ENCODE results near the gene ZBTB46. TPM values are rescaled to one million over a fixed set of nuclear protein-coding genes. Genes with fewer than 3 reads are reported as not detected.

The ZBTB46 gene
- total and polyA plus RNA-seq, 4 donors = 0.79 to 12.1 (median 4.7) TPM

DNA sequence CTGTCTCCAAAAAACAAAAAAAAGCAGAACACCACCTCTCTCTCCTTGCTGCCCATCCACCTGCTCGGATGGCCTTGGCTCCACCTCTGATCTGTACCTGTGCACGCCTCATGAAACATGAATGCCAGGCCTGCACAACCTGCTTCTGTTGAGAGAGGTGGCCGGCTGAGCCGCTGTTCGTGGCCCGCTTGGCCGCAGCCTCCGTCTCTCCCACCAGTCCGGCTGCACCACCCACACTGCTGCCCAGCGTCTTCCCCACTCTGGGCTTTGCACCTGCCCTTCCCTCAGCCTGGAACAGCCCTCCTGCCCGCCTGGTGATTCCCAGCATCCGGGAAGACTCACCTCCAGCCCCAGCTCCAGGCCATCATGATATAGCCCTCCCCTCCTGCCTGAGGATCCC is 12.2 kb upstream of the ZBTB46 start:
- no peak overlapping the region for H3K4me3 ChIP-seq (ENCODE audit: low read depth in 1 of 3, low read length in 3 of 3)
- H3K36me3 ChIP-seq (ENCODE audit: control insufficient read depth in 4 of 4, insufficient read depth in 3 of 4, low read depth in 1 of 4, low read length in 3 of 4) = no peaks in the 10 kb centered on the region
- peaks cover 0 to 10% (median 1%) of the 10 kb centered on the region in 4 donors for H3K27me3 ChIP-seq (ENCODE audit: control insufficient read depth in 4 of 4, insufficient read depth in 4 of 4, low read length in 3 of 4)
- H3K27ac ChIP-seq (ENCODE audit: low read depth in 1 of 2, low read length in 2 of 2) = no peak overlapping the region
- H3K4me1 ChIP-seq (ENCODE audit: control insufficient read depth in 4 of 4, insufficient read depth in 4 of 4, low read length in 3 of 4) = peaks cover 0 to 10% (median 5%) of the 10 kb centered on the region in 4 donors
- WGBS = 88% methylated on average over 12 of the region's 12 CpGs
- TF ChIP-seq HNF4G (IDR thresholded peaks at IDR 0.05) (no peak), HNF4A (conservative IDR thresholded peaks at IDR 0.05) (no peak), GABPA (IDR thresholded peaks at IDR 0.05 in 1 of 2, conservative IDR thresholded peaks at IDR 0.05 in 1 of 2) (no peak), TAF1 (conservative IDR thresholded peaks at IDR 0.05) (no peak), JUND (IDR thresholded peaks at IDR 0.05) (no peak), FOXA1 (IDR thresholded peaks at IDR 0.05) (no peak), RXRA (IDR thresholded peaks at IDR 0.05) (no peak), FOXA2 (IDR thresholded peaks at IDR 0.05) (no peak), RAD21 (IDR thresholded peaks at IDR 0.05) (no peak), YY1 (IDR thresholded peaks at IDR 0.05) (no peak)
- TF ChIP-seq, protein P1, sequence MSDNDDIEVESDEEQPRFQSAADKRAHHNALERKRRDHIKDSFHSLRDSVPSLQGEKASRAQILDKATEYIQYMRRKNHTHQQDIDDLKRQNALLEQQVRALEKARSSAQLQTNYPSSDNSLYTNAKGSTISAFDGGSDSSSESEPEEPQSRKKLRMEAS (IDR thresholded peaks at IDR 0.05) = no peak
- TF ChIP-seq, protein P2, sequence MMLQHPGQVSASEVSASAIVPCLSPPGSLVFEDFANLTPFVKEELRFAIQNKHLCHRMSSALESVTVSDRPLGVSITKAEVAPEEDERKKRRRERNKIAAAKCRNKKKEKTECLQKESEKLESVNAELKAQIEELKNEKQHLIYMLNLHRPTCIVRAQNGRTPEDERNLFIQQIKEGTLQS (IDR thresholded peaks at IDR 0.05) = no peak
- TF ChIP-seq, protein P3, sequence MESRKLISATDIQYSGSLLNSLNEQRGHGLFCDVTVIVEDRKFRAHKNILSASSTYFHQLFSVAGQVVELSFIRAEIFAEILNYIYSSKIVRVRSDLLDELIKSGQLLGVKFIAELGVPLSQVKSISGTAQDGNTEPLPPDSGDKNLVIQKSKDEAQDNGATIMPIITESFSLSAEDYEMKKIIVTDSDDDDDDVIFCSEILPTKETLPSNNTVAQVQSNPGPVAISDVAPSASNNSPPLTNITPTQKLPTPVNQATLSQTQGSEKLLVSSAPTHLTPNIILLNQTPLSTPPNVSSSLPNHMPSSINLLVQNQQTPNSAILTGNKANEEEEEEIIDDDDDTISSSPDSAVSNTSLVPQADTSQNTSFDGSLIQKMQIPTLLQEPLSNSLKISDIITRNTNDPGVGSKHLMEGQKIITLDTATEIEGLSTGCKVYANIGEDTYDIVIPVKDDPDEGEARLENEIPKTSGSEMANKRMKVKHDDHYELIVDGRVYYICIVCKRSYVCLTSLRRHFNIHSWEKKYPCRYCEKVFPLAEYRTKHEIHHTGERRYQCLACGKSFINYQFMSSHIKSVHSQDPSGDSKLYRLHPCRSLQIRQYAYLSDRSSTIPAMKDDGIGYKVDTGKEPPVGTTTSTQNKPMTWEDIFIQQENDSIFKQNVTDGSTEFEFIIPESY (IDR thresholded peaks at IDR 0.05) = no peak
- TF ChIP-seq, protein P4, sequence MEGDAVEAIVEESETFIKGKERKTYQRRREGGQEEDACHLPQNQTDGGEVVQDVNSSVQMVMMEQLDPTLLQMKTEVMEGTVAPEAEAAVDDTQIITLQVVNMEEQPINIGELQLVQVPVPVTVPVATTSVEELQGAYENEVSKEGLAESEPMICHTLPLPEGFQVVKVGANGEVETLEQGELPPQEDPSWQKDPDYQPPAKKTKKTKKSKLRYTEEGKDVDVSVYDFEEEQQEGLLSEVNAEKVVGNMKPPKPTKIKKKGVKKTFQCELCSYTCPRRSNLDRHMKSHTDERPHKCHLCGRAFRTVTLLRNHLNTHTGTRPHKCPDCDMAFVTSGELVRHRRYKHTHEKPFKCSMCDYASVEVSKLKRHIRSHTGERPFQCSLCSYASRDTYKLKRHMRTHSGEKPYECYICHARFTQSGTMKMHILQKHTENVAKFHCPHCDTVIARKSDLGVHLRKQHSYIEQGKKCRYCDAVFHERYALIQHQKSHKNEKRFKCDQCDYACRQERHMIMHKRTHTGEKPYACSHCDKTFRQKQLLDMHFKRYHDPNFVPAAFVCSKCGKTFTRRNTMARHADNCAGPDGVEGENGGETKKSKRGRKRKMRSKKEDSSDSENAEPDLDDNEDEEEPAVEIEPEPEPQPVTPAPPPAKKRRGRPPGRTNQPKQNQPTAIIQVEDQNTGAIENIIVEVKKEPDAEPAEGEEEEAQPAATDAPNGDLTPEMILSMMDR (IDR thresholded peaks at IDR 0.05; ENCODE audit: low read depth, low read length, missing input control) = no peak
- TF ChIP-seq, protein P5, sequence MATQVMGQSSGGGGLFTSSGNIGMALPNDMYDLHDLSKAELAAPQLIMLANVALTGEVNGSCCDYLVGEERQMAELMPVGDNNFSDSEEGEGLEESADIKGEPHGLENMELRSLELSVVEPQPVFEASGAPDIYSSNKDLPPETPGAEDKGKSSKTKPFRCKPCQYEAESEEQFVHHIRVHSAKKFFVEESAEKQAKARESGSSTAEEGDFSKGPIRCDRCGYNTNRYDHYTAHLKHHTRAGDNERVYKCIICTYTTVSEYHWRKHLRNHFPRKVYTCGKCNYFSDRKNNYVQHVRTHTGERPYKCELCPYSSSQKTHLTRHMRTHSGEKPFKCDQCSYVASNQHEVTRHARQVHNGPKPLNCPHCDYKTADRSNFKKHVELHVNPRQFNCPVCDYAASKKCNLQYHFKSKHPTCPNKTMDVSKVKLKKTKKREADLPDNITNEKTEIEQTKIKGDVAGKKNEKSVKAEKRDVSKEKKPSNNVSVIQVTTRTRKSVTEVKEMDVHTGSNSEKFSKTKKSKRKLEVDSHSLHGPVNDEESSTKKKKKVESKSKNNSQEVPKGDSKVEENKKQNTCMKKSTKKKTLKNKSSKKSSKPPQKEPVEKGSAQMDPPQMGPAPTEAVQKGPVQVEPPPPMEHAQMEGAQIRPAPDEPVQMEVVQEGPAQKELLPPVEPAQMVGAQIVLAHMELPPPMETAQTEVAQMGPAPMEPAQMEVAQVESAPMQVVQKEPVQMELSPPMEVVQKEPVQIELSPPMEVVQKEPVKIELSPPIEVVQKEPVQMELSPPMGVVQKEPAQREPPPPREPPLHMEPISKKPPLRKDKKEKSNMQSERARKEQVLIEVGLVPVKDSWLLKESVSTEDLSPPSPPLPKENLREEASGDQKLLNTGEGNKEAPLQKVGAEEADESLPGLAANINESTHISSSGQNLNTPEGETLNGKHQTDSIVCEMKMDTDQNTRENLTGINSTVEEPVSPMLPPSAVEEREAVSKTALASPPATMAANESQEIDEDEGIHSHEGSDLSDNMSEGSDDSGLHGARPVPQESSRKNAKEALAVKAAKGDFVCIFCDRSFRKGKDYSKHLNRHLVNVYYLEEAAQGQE (IDR thresholded peaks at IDR 0.05) = no peak
- H3K9me3 ChIP-seq (ENCODE audit: control insufficient read depth in 4 of 4, low read length in 3 of 4) = no peaks in the 10 kb centered on the region
- no peak overlapping the region for H3K9ac ChIP-seq (ENCODE audit: low read depth in 1 of 2, low read length in 2 of 2)
- DNase-seq (ENCODE audit: low spot score) = no peak

DNA sequence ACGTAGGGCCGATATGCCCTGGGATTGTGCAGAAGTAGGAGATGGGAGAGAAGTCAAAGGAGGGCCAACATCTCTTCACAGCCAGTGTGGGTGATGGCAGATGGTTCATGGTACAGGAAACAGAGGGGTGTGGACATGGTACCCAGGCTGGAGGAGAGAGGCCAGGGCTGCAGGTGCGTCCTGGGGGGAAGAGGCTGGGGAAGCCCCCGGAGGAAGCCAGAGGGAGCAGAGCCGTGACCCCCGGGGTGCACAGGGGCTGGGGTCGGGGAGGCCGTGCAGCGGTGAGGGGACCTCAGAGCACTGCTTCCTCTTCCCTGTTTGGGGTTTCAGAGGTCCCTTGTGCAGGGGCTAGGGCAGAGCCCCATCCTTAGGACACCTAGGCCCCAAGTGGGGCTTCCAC is 11.2 kb upstream of the ZBTB46 start:
- H3K27me3 ChIP-seq (ENCODE audit: control insufficient read depth in 4 of 4, insufficient read depth in 4 of 4, low read length in 3 of 4) = peaks cover 0 to 10% (median 1%) of the 10 kb centered on the region in 4 donors
- 71% methylated on average over 9 of the region's 9 CpGs for WGBS
- H3K4me3 ChIP-seq (ENCODE audit: low read depth in 1 of 3, low read length in 3 of 3) = no peak overlapping the region
- H3K36me3 ChIP-seq (ENCODE audit: control insufficient read depth in 4 of 4, insufficient read depth in 3 of 4, low read depth in 1 of 4, low read length in 3 of 4) = no peaks in the 10 kb centered on the region
- H3K9me3 ChIP-seq (ENCODE audit: control insufficient read depth in 4 of 4, low read length in 3 of 4) = no peaks in the 10 kb centered on the region
- peaks cover 0 to 9% (median 3%) of the 10 kb centered on the region in 4 donors for H3K4me1 ChIP-seq (ENCODE audit: control insufficient read depth in 4 of 4, insufficient read depth in 4 of 4, low read length in 3 of 4)
- no peak for DNase-seq (ENCODE audit: low spot score)
- no peak overlapping the region for H3K9ac ChIP-seq (ENCODE audit: low read depth in 1 of 2, low read length in 2 of 2)
- no peak overlapping the region for H3K27ac ChIP-seq (ENCODE audit: low read depth in 1 of 2, low read length in 2 of 2)
- no peak for TF ChIP-seq RAD21 (IDR thresholded peaks at IDR 0.05)
- TF ChIP-seq, protein P5 (IDR thresholded peaks at IDR 0.05) = no peak
- TF ChIP-seq HNF4A (conservative IDR thresholded peaks at IDR 0.05) = no peak
- no peak for TF ChIP-seq SP1 (IDR thresholded peaks at IDR 0.05)
- TF ChIP-seq YY1 (IDR thresholded peaks at IDR 0.05) = no peak
- no peak for TF ChIP-seq TAF1 (conservative IDR thresholded peaks at IDR 0.05)
- TF ChIP-seq, protein P3 (IDR thresholded peaks at IDR 0.05) = no peak
